HepG2 (cell line): ENCODE results near the gene MFGE8. TPM values are rescaled to one million over a fixed set of nuclear protein-coding genes. Genes with fewer than 3 reads are reported as not detected.
A peak's percentile ranks its signal among the peaks of the same experiment; 100 is the strongest.

Experiments
- ATAC-seq: fragments of 200-7000 bp; cut with Tn5 transposase; 3 replicates; pipeline ENCODE4 v1.9.1; 2020; ENCODE audit warnings: mild to moderate bottlenecking, moderate library complexity
- BruUV-seq: library from RNA; stranded (reverse); fragments of 400-500 nt; replicated peaks from 2 replicates; lab custom pipeline; 2021; lab: Mats Ljungman, UMichigan
- CTCF ChIA-PET: fragments of 300-600 bp; formaldehyde crosslinking; extraction: SDS; loops from one replicate; lab custom pipeline; 2021; ENCODE audit warnings: low total read pairs, inconsistent platforms, low intra/inter-chr PET ratio; lab: Yijun Ruan, JAX
- POLR2A ChIA-PET: fragments of 350-600 bp; sonication (Branson Sonifier 250); formaldehyde crosslinking; loops from one replicate; lab custom pipeline; 2020; ENCODE audit warnings: antibody characterized with exemption, inconsistent platforms; lab: Yijun Ruan, JAX
- DNase-seq: peaks from one replicate; pipeline ENCODE4 v3.0.0-alpha.2; 2015; ENCODE audit warnings: low spot score
- FAIRE-seq: peaks from 3 replicates; lab custom pipeline; 2011; peaks lifted over from hg19 to GRCh38; lab: Jason Lieb, UNC
- H2AFZ ChIP-seq: one replicate; pipeline ENCODE4 v1.6.1; 2011; ENCODE audit warnings: low read length, inconsistent platforms
- H3K27ac ChIP-seq: fragments of 300-600 bp; 3 replicates; pipeline ENCODE4 v1.8.0; 2011; ENCODE audit warnings: mixed run types, mild to moderate bottlenecking, mixed read lengths, low read length, inconsistent platforms; ENCODE audit not compliant: insufficient read depth; ENCODE audit errors: extremely low read length
- H3K27me3 ChIP-seq, 2 experiments: fragments of 200-600 bp in 1 of 2; 2 replicates in 1 of 2; 3 replicates in 1 of 2; pipeline versions ENCODE4 v1.6.0 to v1.8.0; 2011; ENCODE audit warnings: low read length in 2 of 2, mild to moderate bottlenecking in 2 of 2, moderate library complexity in 2 of 2, inconsistent platforms in 1 of 2; ENCODE audit not compliant: insufficient read depth in 2 of 2, control insufficient read depth in 1 of 2
- H3K36me3 ChIP-seq, 2 experiments: fragments of 200-600 bp in 1 of 2; replicated peaks in 1 of 2; 2 replicates in 1 of 2; 3 replicates in 1 of 2; pipeline versions ENCODE4 v1.5.1 to v1.8.0; 2011; ENCODE audit warnings: low read length in 2 of 2, inconsistent platforms in 1 of 2; ENCODE audit not compliant: insufficient read depth in 2 of 2, control insufficient read depth in 1 of 2
- H3K4me1 ChIP-seq: 2 replicates; pipeline ENCODE4 v1.5.1; 2012; ENCODE audit warnings: low read length, inconsistent platforms; ENCODE audit not compliant: insufficient read depth
- H3K4me2 ChIP-seq: 2 replicates; pipeline ENCODE4 v1.6.0; 2011; ENCODE audit warnings: low read depth, low read length, inconsistent platforms
- H3K4me3 ChIP-seq, 3 experiments: fragments of 200-600 bp in 1 of 3; sonication (generic), shearing (Covaris generic) in 1 of 3; replicated peaks in 1 of 3; 2 replicates each; pipeline ENCODE4 v1.5.1; 2011 to 2016; ENCODE audit warnings: low read length in 3 of 3, inconsistent platforms in 2 of 3, low read depth in 2 of 3, mild to moderate bottlenecking in 2 of 3, control low read depth in 1 of 3, mixed read lengths in 1 of 3; ENCODE audit not compliant: insufficient read depth in 1 of 3
- H3K79me2 ChIP-seq: one replicate; pipeline ENCODE4 v1.6.1; 2011; ENCODE audit warnings: low read length, inconsistent platforms; ENCODE audit not compliant: insufficient read depth
- H3K9ac ChIP-seq: 2 replicates; pipeline ENCODE4 v1.6.0; 2011; ENCODE audit warnings: mild to moderate bottlenecking, low read depth, low read length, inconsistent platforms; ENCODE audit not compliant: insufficient read depth
- H3K9me3 ChIP-seq: 2 replicates; pipeline ENCODE4 v1.5.1; 2012; ENCODE audit warnings: mild to moderate bottlenecking, low read length
- H4K20me1 ChIP-seq: 2 replicates; pipeline ENCODE4 v1.6.0; 2011; ENCODE audit warnings: inconsistent platforms, mild to moderate bottlenecking, low read length, moderate library complexity; ENCODE audit not compliant: insufficient read depth
- KLF15 ChIP-seq: sonication (generic); formaldehyde crosslinking; IDR thresholded peaks from 2 replicates; pipeline ENCODE4 v1.8.1; 2023; ENCODE audit warnings: borderline replicate concordance, mild to moderate bottlenecking, inconsistent platforms, missing genetic modification reagents, mixed read lengths
- KMT2A ChIP-seq: sonication (generic); formaldehyde crosslinking; IDR thresholded peaks from 2 replicates; pipeline ENCODE4 v1.4.0; 2020; ENCODE audit warnings: missing genetic modification reagents
- MAFF ChIP-seq: IDR thresholded peaks from 2 replicates; pipeline ENCODE4 v1.6.1; 2011; ENCODE audit warnings: low read depth, low read length, improper control_type of control experiment
- MAFK ChIP-seq, 2 experiments: IDR thresholded peaks in 1 of 2; conservative IDR thresholded peaks in 1 of 2; 2 replicates each; pipeline ENCODE4 v1.6.1; 2011; ENCODE audit warnings: improper control_type of control experiment in 2 of 2, low read length in 2 of 2
- SETDB1 ChIP-seq: sonication (generic); formaldehyde crosslinking; IDR thresholded peaks from 2 replicates; pipeline ENCODE4 v1.5.1; 2020; ENCODE audit warnings: missing genetic modification reagents, mild to moderate bottlenecking, borderline replicate concordance
- SKI ChIP-seq: fragments of 450-650 bp; IDR thresholded peaks from one replicate; pipeline ENCODE4 v1.6.1; 2018; ENCODE audit warnings: mild to moderate bottlenecking; ENCODE audit not compliant: partially characterized antibody
- SNAPC5 ChIP-seq: sonication (generic); formaldehyde crosslinking; IDR thresholded peaks from 2 replicates; pipeline ENCODE4 v1.8.1; 2023; ENCODE audit warnings: mild to moderate bottlenecking, missing genetic modification reagents, borderline replicate concordance
- YEATS2 ChIP-seq: sonication (generic); formaldehyde crosslinking; IDR thresholded peaks from 2 replicates; pipeline ENCODE4 v1.4.0; 2020; ENCODE audit warnings: missing genetic modification reagents, borderline replicate concordance
- ZBTB34 ChIP-seq: sonication (generic); formaldehyde crosslinking; IDR thresholded peaks from 2 replicates; pipeline ENCODE4 v1.8.0; 2022; ENCODE audit warnings: mild to moderate bottlenecking, missing genetic modification reagents
- ZNF230 ChIP-seq: sonication (generic); formaldehyde crosslinking; IDR thresholded peaks from 2 replicates; pipeline ENCODE4 v1.4.0; 2020; ENCODE audit warnings: mild to moderate bottlenecking, missing genetic modification reagents
- ZNF629 ChIP-seq: sonication (generic); formaldehyde crosslinking; conservative IDR thresholded peaks from 2 replicates; pipeline ENCODE4 v1.5.0; 2020; ENCODE audit warnings: missing genetic modification reagents
- WGBS: methylation state at CpG from one replicate; pipeline ENCODE4 v1.1.6; 2017; ENCODE audit warnings: low lambda C conversion rate; 5-methylcytosine and 5-hydroxymethylcytosine counted together
- in situ Hi-C: cut with HindIII; loops from 2 replicates; pipeline ENCODE4 v1.10.0; 2017; ENCODE audit warnings: low pct_unique_long_range_greater_than_20kb; ENCODE audit not compliant: extremely low pct_ligation_motif_present
- intact Hi-C: fragments of 100-400 bp; cut with micrococcal nuclease; formaldehyde crosslinking; loops from one replicate; pipeline ENCODE4 v1.10.0; 2022; ENCODE audit not compliant: unreplicated experiment
- polyA plus RNA-seq, 8 experiments: library from polyadenylated mRNA; depleted of rRNA in 3 of 8; stranded (reverse) in 7 of 8; unstranded in 1 of 8; fragments of >200 nt; fragmentation: Illumina TruSeq in 4 of 8; extraction: Trizol in 4 of 8; gene quantifications; 2 replicates each; pipeline versions ENCODE4 v1.2.1 to v1.2.3, GENCODE V29; 2011 to 2016; ENCODE audit warnings: low read depth in 4 of 8, missing spikeins in 1 of 8, mixed read lengths in 1 of 8; ENCODE audit not compliant: insufficient read depth in 1 of 8
- total RNA-seq, 5 experiments: library from RNA; depleted of rRNA; stranded (reverse); fragments of >200 nt; fragmentation: Illumina TruSeq; extraction: Trizol; gene quantifications; 2 replicates each; pipeline ENCODE4 v1.2.3, GENCODE V29; 2016; ENCODE audit warnings: low read depth in 1 of 5
- TF ChIP-seq, protein P1 (sequence below): sonication (generic); formaldehyde crosslinking; IDR thresholded peaks from 2 replicates; pipeline ENCODE4 v1.8.0; 2023; ENCODE audit warnings: mild to moderate bottlenecking, missing genetic modification reagents
- TF ChIP-seq, protein P2 (sequence below): sonication (generic); formaldehyde crosslinking; IDR thresholded peaks from 2 replicates; pipeline ENCODE4 v1.4.0; 2020; ENCODE audit warnings: mild to moderate bottlenecking, missing genetic modification reagents

The MFGE8 gene
- total and polyA plus RNA-seq, 2 of the 13 experiments (the other 11 are each of a cell fraction or from before 2014, with no cell fraction given), result 3.4 to 22.1 TPM

- H3K4me2 ChIP-seq, result no peak overlapping the region
- DNase-seq (no peak), FAIRE-seq (no peak), ATAC-seq (no peak)
- intact Hi-C loops, result loop anchor here (10.0 kb wide), 1 partner anchor 283 kb away; no protein-coding TSS in a partner anchor
- H3K27me3 ChIP-seq, result peaks cover 10 to 36% of the 10 kb centered on the region in 2 experiments
- ChIA-PET POLR2A (no interaction called here), CTCF (no interaction called here)
- TF ChIP-seq SKI, result no peak
- TF ChIP-seq MAFF, result peak; percentile 53; the same call in 1 of the 2 replicates
- TF ChIP-seq KMT2A (CRISPR knock-in tag), result no peak
- peak; percentile 69 to 71 for TF ChIP-seq MAFK (conservative IDR thresholded peaks at IDR 0.05 in 1 of 2, IDR thresholded peaks at IDR 0.05 in 1 of 2; ENCODE audit: low read length in 2 of 2)
- no peak for TF ChIP-seq SNAPC5 (CRISPR knock-in tag)
- no peak for TF ChIP-seq YEATS2 (CRISPR knock-in tag)
- TF ChIP-seq ZNF629 (CRISPR knock-in tag), result 0 out of 2 replicates have a peak, but pooled peaks have one; percentile 58
- no peak overlapping the region for H3K4me3 ChIP-seq
- H3K4me1 ChIP-seq, result peaks cover 26% of the 10 kb centered on the region
- H3K27ac ChIP-seq, result no peak overlapping the region
- H3K9me3 ChIP-seq, result no peaks in the 10 kb centered on the region
- in situ Hi-C loops, result no loop called here
- no peak overlapping the region for H3K9ac ChIP-seq
- H3K36me3 ChIP-seq, result no peaks in the 10 kb centered on the region
- BruUV-seq, result no TSS peak
- WGBS, result 53% methylated on average over 4 of the region's 7 CpGs
- no peak overlapping the region for H2AFZ ChIP-seq
- H4K20me1 ChIP-seq, result no peaks in the 10 kb centered on the region
- H3K79me2 ChIP-seq, result no peaks in the 10 kb centered on the region
These were observed 21.5 kb downstream of the MFGE8 start for GRCh38 chr15:88891540-88892254.

- Histone ChIP-seq H3K27me3 (peaks cover 10 to 27% of the 10 kb centered on the region in 2 experiments; a peak in 4 of 5 replicates), H3K9me3 (no peaks in the 10 kb centered on the region), H2AFZ (no peak overlapping the region), H3K4me2 (no peak overlapping the region), H3K27ac (no peak overlapping the region), H3K79me2 (no peaks in the 10 kb centered on the region), H3K36me3 (no peaks in the 10 kb centered on the region), H3K9ac (no peak overlapping the region), H3K4me3 (no peak overlapping the region), H3K4me1 (peaks cover 16% of the 10 kb centered on the region), H4K20me1 (no peaks in the 10 kb centered on the region)
- ChIA-PET POLR2A (no interaction called here), CTCF (no interaction called here)
- BruUV-seq, result no TSS peak
- in situ Hi-C loops, result no loop called here
- WGBS, result 6% methylated on average over 3 of the region's 4 CpGs
- ATAC-seq, result no peak
- DNase-seq, result no peak
- FAIRE-seq, result no peak
- intact Hi-C loops, result loop anchor here (10.0 kb wide), 1 partner anchor 284 kb away; no protein-coding TSS in a partner anchor
- no peak for TF ChIP-seq SKI
- TF ChIP-seq KLF15 (CRISPR knock-in tag), result no peak
- TF ChIP-seq, protein P1, sequence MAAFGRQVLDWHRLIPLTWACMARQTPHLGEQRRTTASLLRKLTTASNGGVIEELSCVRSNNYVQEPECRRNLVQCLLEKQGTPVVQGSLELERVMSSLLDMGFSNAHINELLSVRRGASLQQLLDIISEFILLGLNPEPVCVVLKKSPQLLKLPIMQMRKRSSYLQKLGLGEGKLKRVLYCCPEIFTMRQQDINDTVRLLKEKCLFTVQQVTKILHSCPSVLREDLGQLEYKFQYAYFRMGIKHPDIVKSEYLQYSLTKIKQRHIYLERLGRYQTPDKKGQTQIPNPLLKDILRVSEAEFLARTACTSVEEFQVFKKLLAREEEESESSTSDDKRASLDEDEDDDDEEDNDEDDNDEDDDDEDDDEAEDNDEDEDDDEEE (CRISPR knock-in tag), result no peak
- TF ChIP-seq ZNF230, result no peak
- TF ChIP-seq SETDB1 (CRISPR knock-in tag), result no peak
- TF ChIP-seq, protein P2, sequence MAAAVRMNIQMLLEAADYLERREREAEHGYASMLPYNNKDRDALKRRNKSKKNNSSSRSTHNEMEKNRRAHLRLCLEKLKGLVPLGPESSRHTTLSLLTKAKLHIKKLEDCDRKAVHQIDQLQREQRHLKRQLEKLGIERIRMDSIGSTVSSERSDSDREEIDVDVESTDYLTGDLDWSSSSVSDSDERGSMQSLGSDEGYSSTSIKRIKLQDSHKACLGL, result no peak
- no peak for TF ChIP-seq ZBTB34 (CRISPR knock-in tag)
These were observed 22.7 kb downstream of the MFGE8 start for GRCh38 chr15:88890495-88890894.
